ENCODE data around the gene KIT.
A peak's percentile ranks its signal among the peaks of the same experiment; 100 is the strongest.

The KIT gene

DNA sequence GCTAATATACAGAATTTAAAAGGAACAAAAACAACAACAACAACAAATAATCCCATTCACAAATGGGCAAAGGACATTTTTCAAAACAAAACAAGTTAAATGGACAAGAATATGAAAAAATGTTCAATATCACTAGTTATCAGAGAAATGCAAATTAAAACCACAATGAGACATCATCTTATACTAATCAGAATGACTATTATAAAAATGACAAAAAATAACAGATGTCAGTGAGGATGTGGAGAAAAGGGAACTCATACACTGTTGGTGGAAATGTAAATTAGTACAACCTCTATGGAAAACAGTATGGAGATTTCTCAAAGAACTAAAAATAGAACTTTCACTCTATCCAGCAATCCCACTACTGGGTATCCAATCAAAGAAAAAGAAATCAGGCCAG is 92.6 kb downstream of the KIT start:
- no peak for DNase-seq

DNA sequence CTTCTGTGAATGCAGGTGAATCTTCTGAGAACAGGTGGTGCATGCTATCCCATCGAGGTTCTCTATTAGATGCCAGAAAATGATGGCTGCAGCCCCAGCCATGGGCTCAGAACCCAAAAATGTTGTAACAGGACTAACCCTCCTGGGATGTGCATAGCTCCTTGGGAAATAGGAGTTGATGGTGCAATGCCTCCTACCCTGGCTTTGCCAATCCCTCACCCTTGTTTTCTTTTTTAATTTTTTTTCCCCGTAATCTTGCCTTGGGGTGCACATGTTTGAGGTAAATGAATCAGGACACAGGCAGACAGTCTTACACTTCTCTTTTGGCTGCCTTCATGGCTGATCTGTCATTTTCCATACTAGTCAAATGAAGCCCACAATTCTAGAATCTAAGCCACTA is 96.6 kb downstream of the KIT start:
- DNase-seq = no peak

DNA sequence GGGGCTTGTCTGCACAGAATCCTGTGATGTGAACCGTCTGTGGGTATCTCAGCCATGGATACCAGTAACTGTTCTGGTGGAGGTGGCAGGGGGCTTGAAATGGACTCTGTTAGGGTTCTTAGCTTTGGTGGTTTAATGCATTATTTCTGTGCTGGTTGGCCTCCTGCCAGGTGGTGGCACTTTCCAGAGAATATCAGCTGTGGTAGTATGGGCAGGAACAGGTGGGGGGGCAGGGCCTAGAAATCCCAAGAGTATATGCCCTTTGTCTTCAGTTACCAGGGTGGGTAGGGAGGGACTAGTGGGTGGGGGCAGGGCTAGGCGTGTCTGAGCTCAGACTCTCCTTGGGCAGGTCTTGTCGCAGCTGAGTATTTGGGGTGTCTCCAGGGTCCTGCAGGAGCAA is 106.7 kb downstream of the KIT start:
- DNase-seq = peak; percentile 39 to 64

DNA sequence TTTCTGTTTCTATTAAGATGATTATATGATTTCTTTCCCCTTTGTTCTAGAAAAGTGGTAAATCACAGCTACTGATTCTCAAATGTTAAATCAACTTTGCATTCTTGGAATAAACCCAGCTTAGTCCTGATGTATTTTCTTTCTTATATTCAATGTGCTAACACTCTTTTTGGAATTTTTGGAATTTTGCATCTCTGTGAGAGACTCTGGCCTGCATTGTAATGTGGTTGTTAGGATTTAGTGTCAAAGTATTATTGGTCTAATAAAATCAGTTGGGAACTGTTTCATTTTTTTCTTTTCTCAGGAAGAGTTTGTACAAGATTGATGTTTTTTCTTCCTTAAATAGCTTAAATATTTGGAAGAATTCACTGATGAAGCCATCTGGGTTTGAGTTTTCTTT is 109.6 kb downstream of the KIT start:
- DNase-seq = no peak

DNA sequence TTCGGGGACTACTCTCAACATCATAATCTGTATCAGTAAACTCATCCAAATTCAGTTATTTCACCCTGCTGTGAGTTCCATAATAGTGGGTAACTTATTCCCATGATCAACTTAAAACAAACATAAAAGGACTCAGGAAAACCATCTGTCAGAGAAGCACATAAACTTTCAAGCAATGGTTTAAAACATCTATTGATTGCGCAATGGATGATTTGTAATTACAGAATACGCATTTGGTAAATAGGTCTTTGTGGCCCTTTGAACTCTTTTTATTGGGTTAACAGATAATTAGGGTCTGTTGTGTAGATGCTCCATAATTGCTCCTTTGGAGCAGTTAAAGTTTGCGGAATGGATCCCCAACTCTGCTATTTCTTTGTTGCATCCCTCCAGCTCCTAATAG is 115.3 kb downstream of the KIT start:
- no peak for DNase-seq

DNA sequence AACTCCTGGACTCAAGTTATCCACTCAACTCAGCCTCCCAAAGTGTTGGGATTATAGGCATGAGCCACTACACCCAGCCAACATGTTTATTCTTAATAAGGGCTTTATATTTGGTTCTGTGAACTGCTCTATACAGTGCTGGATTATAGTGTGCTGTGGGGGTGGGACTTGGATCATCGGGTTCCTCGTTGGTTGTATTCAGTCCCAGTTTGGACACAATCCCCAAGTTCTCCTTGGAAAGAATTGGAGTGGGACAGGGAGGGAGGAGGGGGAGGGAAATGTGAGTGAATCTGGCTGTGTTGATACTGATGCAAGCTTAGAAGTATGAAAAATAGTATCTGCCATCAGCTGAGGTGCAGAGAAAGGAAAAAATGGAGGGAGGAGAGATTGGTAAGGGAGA is 121.3 kb downstream of the KIT start:
- no peak for DNase-seq

DNA sequence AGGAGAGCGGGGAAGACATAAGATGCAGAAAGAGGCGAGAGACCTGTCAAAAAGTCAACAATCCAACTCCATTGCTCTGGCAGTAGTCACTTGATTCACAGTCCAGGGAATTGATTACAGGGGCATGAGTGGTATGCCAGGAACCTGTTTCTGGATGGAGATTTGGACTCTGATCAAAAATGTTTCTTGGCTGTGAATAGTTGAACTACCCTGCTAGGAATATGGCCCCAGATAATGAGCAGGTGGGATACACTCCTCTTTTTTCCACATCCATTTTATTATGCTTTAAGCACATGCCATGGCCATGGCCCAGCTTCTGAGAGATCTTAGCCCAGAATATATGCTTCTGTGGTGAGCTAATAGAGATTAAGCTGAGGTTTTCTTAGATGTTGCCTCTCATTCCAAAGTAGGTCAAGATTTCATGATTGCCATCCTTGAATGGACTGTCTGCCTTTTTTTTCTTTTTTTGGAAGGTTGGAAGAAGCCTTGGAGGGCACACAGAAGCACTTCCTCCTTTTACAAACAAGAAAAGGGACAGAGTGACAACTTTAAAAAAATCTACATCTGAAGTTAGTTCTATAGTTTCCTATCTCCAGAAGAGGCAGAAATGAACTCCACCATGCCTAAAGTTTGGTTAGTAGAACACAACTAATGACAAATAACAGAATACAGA is 121.9 kb downstream of the KIT start:
- no peak for DNase-seq

DNA sequence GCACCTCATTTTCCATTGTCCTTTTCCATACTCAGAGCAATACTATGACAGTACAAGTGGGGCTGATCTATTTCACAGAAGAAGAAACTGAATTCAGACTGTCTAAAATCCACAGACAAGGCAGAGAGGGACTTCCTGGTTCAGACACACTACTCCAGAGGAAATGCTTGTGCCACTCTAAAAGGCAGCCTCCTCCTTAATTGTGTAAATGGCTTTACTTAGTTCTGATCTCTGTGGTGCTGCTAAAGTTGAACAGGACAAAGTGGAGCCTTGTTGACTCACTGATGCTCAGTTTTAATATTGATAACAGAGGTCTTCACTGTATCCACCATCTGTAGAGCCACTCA is 122.4 kb downstream of the KIT start:
- DNase-seq = no peak

DNA sequence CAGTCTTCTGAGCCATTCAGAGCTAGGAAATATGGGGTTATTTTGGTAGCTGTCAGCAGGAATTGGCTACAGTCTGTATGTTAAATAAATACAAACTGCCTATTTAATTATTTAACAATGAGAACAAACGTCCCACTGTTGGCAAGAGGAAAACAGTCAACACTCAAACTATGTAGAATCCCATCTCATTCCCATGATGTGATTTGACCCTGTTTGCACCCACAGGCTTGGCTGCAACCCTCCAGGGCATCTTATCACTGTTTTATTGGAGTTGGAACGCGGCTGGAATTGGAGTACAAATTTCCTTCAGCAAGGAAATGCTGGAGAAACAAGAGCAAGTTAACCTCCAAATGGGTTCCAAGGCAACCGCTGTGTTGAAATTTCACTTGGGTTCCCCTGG is 124.0 kb downstream of the KIT start:
- no peak for DNase-seq

DNA sequence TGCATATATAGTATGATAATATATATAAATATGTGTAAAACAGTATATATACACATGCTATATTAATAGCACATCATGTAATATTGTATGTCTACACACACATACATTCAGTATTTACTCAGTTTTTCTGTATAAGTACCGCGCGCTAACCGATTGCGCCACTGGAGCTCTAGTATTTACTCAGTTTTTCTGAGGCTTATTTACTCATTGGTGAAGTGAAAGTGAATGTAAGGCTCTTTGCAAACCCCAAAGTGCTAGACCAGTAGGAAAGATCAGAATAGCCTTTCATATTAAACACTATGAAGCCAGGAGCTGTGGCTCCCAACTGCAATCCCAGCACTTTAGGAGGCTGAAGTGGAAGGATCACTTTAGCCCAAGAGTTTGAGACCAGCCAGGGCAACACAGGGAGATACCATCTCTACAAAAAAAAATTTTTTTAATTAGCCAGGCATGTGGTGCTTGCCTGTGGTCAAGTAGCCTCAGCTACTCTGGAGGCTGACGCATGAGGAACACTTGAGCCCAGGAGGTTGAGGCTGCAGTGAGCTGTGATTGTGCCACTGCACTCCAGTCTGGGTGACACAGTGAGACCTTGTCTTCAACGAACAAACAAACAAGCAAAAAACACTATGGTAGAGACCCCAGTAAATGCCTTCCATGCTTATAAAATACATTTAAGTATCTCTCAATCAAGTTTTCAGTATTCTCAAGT is 125.8 kb downstream of the KIT start:
- DNase-seq = no peak

DNA sequence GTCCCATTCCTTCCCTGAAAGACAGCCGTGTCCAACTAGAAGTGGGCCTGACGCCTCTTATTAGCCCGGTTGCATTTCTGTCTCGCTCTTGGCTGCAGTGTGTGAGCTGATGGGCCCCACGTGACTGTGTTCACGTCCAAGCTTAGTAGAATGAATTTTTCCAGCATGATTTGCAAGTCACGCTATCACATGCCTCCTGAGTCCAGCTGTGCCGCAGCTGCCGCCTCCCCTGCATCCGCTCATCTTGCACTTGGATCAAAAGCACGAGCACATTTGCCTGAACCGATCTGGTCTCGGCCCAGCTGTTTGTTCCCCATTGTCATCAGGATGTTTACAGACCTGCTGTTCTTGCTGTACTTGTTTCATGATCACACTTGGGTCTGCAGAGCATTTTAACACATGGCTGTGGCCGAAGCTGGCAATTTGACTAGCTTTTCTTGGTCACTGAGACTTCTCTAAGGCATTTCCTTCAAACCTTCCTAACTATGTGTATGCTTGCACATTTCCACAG is 126.5 kb downstream of the KIT start:
- no peak for DNase-seq
